Measurements from ENCODE around the gene DLEC1. TPM values are rescaled to one million over a fixed set of nuclear protein-coding genes. Genes with fewer than 3 reads are reported as not detected.

Gene DLEC1
- total and polyA plus RNA-seq, 2 donors from 2014 or later, result 0.52 to 3.3 TPM

DNA sequence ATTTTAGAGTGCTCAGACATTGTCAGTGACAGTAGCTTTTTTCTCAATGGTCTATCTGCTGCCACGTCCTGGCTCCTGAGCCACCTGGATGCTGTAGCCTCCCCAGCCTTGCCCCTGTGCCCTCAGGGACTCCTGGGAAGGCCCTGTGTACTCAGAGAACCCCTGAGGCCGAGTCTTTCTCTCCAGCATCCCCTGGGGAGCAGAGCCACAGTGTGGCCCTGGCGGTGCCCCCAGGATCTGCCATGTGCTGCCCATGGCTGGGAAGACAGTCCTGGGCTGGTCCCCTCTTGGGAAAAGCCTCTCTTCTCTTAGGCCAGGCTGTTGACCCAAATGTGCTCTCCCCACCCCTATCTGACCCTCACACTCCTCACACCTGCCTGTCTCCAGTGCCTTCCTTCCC is 104.5 kb downstream of the DLEC1 start:
- no peak overlapping the region for H3K9ac ChIP-seq (ENCODE audit: low read length in 3 of 3)
- H3K4me3 ChIP-seq (ENCODE audit: low read length in 3 of 3), result no peak overlapping the region
- H3K36me3 ChIP-seq (ENCODE audit: control insufficient read depth in 2 of 3, insufficient read depth in 3 of 3, low read length in 3 of 3), result peaks cover 2 to 10% (median 9%) of the 10 kb centered on the region in 3 donors
- DNase-seq (no peak), FAIRE-seq (no peak)
- H3K27ac ChIP-seq (ENCODE audit: low read depth in 2 of 2, low read length in 2 of 2), result no peak overlapping the region
- TF ChIP-seq, protein P1, sequence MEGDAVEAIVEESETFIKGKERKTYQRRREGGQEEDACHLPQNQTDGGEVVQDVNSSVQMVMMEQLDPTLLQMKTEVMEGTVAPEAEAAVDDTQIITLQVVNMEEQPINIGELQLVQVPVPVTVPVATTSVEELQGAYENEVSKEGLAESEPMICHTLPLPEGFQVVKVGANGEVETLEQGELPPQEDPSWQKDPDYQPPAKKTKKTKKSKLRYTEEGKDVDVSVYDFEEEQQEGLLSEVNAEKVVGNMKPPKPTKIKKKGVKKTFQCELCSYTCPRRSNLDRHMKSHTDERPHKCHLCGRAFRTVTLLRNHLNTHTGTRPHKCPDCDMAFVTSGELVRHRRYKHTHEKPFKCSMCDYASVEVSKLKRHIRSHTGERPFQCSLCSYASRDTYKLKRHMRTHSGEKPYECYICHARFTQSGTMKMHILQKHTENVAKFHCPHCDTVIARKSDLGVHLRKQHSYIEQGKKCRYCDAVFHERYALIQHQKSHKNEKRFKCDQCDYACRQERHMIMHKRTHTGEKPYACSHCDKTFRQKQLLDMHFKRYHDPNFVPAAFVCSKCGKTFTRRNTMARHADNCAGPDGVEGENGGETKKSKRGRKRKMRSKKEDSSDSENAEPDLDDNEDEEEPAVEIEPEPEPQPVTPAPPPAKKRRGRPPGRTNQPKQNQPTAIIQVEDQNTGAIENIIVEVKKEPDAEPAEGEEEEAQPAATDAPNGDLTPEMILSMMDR (IDR thresholded peaks at IDR 0.05; ENCODE audit: borderline replicate concordance, extremely low read depth, insufficient read depth), result no peak
- H3K4me1 ChIP-seq (ENCODE audit: control insufficient read depth in 2 of 3, insufficient read depth in 2 of 3, low read depth in 1 of 3, low read length in 3 of 3), result peaks cover 0 to 14% (median 8%) of the 10 kb centered on the region in 3 donors
- no peaks in the 10 kb centered on the region for H3K9me3 ChIP-seq (ENCODE audit: control insufficient read depth in 2 of 3, insufficient read depth in 1 of 3, low read length in 3 of 3)
- no peaks in the 10 kb centered on the region for H3K27me3 ChIP-seq (ENCODE audit: control insufficient read depth, insufficient read depth, low read length)
- intact Hi-C loops (cut with DNase I), result no loop called here

DNA sequence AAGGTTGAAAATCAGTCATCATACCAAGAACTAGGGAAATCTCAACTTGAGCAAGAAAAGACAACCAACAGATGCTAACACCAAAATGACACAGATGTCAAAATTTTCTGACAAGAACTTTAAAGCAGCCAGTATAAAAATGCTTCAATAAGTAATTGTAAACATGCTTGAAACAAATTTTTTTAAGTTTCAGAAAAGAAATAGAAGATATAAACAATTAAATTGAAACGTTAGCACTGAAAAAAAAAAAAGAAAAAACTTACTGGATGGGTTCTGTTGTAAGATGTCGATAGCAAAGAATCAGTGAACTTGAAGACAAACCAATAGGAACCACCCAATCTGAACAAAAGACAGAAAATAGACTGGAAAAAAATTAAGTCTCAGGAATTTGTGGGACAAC is 107.5 kb downstream of the DLEC1 start:
- TF ChIP-seq, protein P1 (IDR thresholded peaks at IDR 0.05; ENCODE audit: borderline replicate concordance, extremely low read depth, insufficient read depth), result no peak
- Histone ChIP-seq H3K36me3 (ENCODE audit: control insufficient read depth in 2 of 3, insufficient read depth in 3 of 3, low read length in 3 of 3) (peaks cover 0 to 4% (median under 1%) of the 10 kb centered on the region in 3 donors), H3K9ac (ENCODE audit: low read length in 3 of 3) (no peak overlapping the region), H3K9me3 (ENCODE audit: control insufficient read depth in 2 of 3, insufficient read depth in 1 of 3, low read length in 3 of 3) (no peaks in the 10 kb centered on the region), H3K27ac (ENCODE audit: low read depth in 2 of 2, low read length in 2 of 2) (no peak overlapping the region), H3K4me3 (ENCODE audit: low read length in 3 of 3) (no peak overlapping the region), H3K4me1 (ENCODE audit: control insufficient read depth in 2 of 3, insufficient read depth in 2 of 3, low read depth in 1 of 3, low read length in 3 of 3) (no peaks in the 10 kb centered on the region), H3K27me3 (ENCODE audit: control insufficient read depth, insufficient read depth, low read length) (no peaks in the 10 kb centered on the region)
- intact Hi-C loops (cut with DNase I), result no loop called here
- FAIRE-seq (no peak), DNase-seq (no peak)

DNA sequence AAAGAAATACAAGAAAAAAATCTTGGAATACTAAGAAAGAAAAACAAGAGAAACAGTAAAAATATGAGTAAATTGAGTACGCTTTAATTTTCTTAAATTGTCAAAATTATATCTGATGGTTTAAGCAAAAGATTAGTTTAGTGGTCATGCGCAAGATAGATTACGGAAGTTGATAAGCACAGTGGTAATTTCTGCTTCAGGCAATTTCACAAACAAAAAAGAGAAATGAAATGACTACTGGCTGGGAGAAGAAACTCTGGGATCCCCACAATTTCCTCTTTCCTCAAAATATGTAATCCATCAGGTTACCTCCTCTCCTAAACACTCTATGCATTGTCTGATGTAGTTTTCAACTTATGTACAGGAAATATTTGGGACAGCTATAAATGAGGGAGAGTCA is 108.4 kb downstream of the DLEC1 start:
- H3K9ac ChIP-seq (ENCODE audit: low read length in 3 of 3), result no peak overlapping the region
- H3K9me3 ChIP-seq (ENCODE audit: control insufficient read depth in 2 of 3, insufficient read depth in 1 of 3, low read length in 3 of 3), result no peaks in the 10 kb centered on the region
- H3K27me3 ChIP-seq (ENCODE audit: control insufficient read depth, insufficient read depth, low read length), result no peaks in the 10 kb centered on the region
- intact Hi-C loops (cut with DNase I), result no loop called here
- TF ChIP-seq, protein P1 (IDR thresholded peaks at IDR 0.05; ENCODE audit: borderline replicate concordance, extremely low read depth, insufficient read depth), result no peak
- no peak overlapping the region for H3K27ac ChIP-seq (ENCODE audit: low read depth in 2 of 2, low read length in 2 of 2)
- no peak for FAIRE-seq
- H3K4me3 ChIP-seq (ENCODE audit: low read length in 3 of 3), result no peak overlapping the region
- no peak for DNase-seq
- H3K36me3 ChIP-seq (ENCODE audit: control insufficient read depth in 2 of 3, insufficient read depth in 3 of 3, low read length in 3 of 3), result no peaks in the 10 kb centered on the region
- no peaks in the 10 kb centered on the region for H3K4me1 ChIP-seq (ENCODE audit: control insufficient read depth in 2 of 3, insufficient read depth in 2 of 3, low read depth in 1 of 3, low read length in 3 of 3)

- FAIRE-seq (peak; percentile 8), DNase-seq (no peak)
- no peaks in the 10 kb centered on the region for H3K36me3 ChIP-seq (ENCODE audit: control insufficient read depth in 2 of 3, insufficient read depth in 3 of 3, low read length in 3 of 3)
- no peak overlapping the region for H3K27ac ChIP-seq (ENCODE audit: low read depth in 2 of 2, low read length in 2 of 2)
- intact Hi-C loops (cut with DNase I), result no loop called here
- TF ChIP-seq, protein P1 (IDR thresholded peaks at IDR 0.05; ENCODE audit: borderline replicate concordance, extremely low read depth, insufficient read depth), result no peak
- H3K4me1 ChIP-seq (ENCODE audit: control insufficient read depth in 2 of 3, insufficient read depth in 2 of 3, low read depth in 1 of 3, low read length in 3 of 3), result no peaks in the 10 kb centered on the region
- H3K9me3 ChIP-seq (ENCODE audit: control insufficient read depth in 2 of 3, insufficient read depth in 1 of 3, low read length in 3 of 3), result no peaks in the 10 kb centered on the region
- no peak overlapping the region for H3K4me3 ChIP-seq (ENCODE audit: low read length in 3 of 3)
- H3K27me3 ChIP-seq (ENCODE audit: control insufficient read depth, insufficient read depth, low read length), result no peaks in the 10 kb centered on the region
- no peak overlapping the region for H3K9ac ChIP-seq (ENCODE audit: low read length in 3 of 3)
Observed at GRCh38 chr3:38148311-38148882, 109.4 kb downstream of the DLEC1 start.

All from kidney (tissue), 14 donors.